PFSK-1 (cell line): ENCODE results near the gene PLA2G5.

Experiments used
- FOXP2 ChIP-seq: optimal IDR thresholded peaks from 2 replicates; pipeline ENCODE3; 2011; ENCODE audit warnings: borderline replicate concordance, control low read depth, inconsistent platforms; ENCODE audit not compliant: insufficient read depth; ENCODE audit errors: extremely low read length, extremely low read depth
- POLR2AphosphoS5 ChIP-seq: IDR thresholded peaks from 2 replicates; pipeline ENCODE4 v1.6.1; 2012; ENCODE audit warnings: low read depth, mild to moderate bottlenecking, control low read depth, low read length, moderate library complexity
- SIN3A ChIP-seq: IDR thresholded peaks from 2 replicates; pipeline ENCODE4 v1.6.1; 2012; ENCODE audit warnings: mild to moderate bottlenecking, low read length, moderate library complexity, borderline replicate concordance; ENCODE audit not compliant: insufficient read depth
- TAF1 ChIP-seq: IDR thresholded peaks from 2 replicates; pipeline ENCODE4 v1.6.1; 2012; ENCODE audit warnings: low read length, control low read depth, borderline replicate concordance; ENCODE audit not compliant: insufficient read depth
- TF ChIP-seq, protein P1 (sequence below), 2 experiments: IDR thresholded peaks; 2 replicates each; pipeline versions ENCODE4 v1.6.1 to v1.8.0; 2011 to 2012; ENCODE audit warnings: low read depth in 2 of 2, low read length in 2 of 2, control low read depth in 1 of 2, inconsistent platforms in 1 of 2, mild to moderate bottlenecking in 1 of 2, moderate library complexity in 1 of 2; ENCODE audit not compliant: insufficient read depth in 1 of 2

PLA2G5 gene

DNA sequence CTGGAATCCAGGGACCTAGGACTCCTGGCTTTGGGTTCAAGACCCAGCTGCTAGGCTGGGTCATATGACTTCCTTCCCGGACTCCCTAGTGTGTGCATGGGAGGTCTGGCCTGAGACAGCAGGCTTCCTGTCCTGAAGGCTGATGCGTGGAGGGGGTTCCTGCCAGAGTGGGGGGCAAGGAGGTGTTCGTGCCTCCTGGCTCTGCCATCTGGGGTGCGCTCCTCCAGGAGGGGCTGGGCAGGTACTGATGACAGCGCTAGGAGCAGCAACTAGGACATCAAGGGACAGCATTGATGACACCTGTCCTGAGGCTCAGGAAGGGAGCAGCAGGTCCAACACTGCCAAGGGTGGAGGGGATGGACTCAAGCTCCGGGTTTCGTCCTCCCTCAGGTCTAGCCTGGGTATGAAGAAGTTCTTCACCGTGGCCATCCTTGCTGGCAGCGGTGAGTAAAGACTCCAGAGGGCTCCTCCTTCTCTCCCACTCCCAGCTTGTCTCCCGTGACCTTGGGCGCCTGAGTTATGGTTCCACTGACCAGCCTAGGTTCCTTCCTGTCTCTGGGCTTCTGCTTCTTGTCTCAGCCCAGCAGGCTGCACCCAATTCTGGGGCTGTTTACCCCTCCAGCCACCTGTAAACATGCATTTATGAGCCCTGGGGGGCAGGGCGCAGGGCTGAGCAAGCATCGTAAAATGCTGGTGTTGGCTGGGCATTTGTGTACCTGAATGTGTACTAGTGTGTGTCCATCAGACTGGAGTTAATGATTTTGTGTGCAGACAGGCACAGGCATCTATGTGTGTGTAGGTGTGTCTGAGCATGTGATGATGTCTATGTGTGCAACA lies 70.0 kb downstream of the PLA2G5 start:
- TF ChIP-seq SIN3A (no peak), POLR2AphosphoS5 (no peak), FOXP2 (no peak), TAF1 (no peak)
- TF ChIP-seq, protein P1, sequence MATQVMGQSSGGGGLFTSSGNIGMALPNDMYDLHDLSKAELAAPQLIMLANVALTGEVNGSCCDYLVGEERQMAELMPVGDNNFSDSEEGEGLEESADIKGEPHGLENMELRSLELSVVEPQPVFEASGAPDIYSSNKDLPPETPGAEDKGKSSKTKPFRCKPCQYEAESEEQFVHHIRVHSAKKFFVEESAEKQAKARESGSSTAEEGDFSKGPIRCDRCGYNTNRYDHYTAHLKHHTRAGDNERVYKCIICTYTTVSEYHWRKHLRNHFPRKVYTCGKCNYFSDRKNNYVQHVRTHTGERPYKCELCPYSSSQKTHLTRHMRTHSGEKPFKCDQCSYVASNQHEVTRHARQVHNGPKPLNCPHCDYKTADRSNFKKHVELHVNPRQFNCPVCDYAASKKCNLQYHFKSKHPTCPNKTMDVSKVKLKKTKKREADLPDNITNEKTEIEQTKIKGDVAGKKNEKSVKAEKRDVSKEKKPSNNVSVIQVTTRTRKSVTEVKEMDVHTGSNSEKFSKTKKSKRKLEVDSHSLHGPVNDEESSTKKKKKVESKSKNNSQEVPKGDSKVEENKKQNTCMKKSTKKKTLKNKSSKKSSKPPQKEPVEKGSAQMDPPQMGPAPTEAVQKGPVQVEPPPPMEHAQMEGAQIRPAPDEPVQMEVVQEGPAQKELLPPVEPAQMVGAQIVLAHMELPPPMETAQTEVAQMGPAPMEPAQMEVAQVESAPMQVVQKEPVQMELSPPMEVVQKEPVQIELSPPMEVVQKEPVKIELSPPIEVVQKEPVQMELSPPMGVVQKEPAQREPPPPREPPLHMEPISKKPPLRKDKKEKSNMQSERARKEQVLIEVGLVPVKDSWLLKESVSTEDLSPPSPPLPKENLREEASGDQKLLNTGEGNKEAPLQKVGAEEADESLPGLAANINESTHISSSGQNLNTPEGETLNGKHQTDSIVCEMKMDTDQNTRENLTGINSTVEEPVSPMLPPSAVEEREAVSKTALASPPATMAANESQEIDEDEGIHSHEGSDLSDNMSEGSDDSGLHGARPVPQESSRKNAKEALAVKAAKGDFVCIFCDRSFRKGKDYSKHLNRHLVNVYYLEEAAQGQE (IDR thresholded peaks at IDR 0.05; ENCODE audit: insufficient read depth in 1 of 2, low read depth in 2 of 2, low read length in 2 of 2), result no peak

DNA sequence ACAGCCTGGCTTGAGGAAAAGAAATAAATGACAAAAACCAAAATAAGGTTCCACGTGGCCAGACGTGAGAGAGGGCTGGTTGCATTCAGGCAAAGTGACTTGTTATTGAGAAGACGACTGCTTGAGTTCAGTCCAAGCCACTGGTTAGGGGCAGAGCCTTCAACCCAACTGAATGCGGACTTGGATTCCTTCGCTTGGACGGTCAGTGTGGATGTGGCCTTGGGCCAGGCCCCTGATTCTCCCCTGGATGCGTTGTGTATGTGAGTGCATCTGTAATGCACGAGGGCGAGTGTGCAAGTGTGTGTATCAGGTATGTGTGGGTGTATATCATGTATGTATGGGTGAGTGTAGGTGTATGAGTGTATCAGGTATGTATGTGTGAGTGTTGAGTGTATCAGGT lies 71.0 kb downstream of the PLA2G5 start:
- no peak for TF ChIP-seq TAF1
- no peak for TF ChIP-seq SIN3A
- TF ChIP-seq FOXP2, result no peak
- no peak for TF ChIP-seq POLR2AphosphoS5

DNA sequence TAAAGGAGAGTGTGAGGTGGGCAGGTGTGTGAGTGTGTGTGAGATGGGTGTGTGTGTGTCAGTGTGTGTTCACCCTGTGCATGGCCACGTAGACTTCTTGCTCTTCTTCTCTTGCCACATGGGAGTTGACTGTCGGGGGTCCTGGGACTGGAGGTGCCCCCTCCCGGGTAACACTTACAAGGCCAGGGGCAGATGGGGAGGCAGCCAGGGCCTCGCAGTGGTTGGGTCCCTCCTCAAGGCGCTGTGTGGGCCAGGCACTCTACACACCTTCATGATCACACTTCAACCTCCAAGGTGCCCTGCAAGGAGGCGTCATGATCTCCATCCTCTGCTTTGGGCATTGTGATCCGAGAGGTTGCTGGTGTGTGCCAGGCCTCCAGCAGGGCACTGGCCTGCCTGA lies 71.5 kb downstream of the PLA2G5 start:
- TF ChIP-seq, protein P1 (IDR thresholded peaks at IDR 0.05; ENCODE audit: insufficient read depth in 1 of 2, low read depth in 2 of 2, low read length in 2 of 2), result no peak
- TF ChIP-seq FOXP2 (no peak), SIN3A (no peak), POLR2AphosphoS5 (no peak), TAF1 (no peak)
